LHCN-M2 (cell line): ENCODE data around the gene SDHAF3. TPM values are rescaled to one million over a fixed set of nuclear protein-coding genes. Genes with fewer than 3 reads are reported as not detected.

Source experiments
- DNase-seq: peaks from one replicate; pipeline ENCODE4 v3.0.0-alpha.2; 2012; ENCODE audit warnings: low read depth
- total RNA-seq: library from RNA; depleted of rRNA; stranded (reverse); fragments of >200 nt; gene quantifications from 2 replicates; pipeline ENCODE4 v1.2.3, GENCODE V29; 2014; rRNA removed

Gene SDHAF3
- total RNA-seq, 1 experiment from 2014 or later: 23.0 TPM

GRCh38 chr7:97218767-97219166, 101.3 kb downstream of the SDHAF3 start:
- no peak for DNase-seq

- DNase-seq: no peak
Measured at GRCh38 chr7:97219237-97219636, 101.7 kb downstream of the SDHAF3 start.

GRCh38 chr7:97224316-97224715, 106.8 kb downstream of the SDHAF3 start:
- peak; percentile 41 for DNase-seq

GRCh38 chr7:97226541-97226940, 109.0 kb downstream of the SDHAF3 start:
- DNase-seq: no peak

Other genes starting within 250 kb of the SDHAF3 start
- gene DLX6, start 112.1 kb upstream of the SDHAF3 start, total RNA-seq: 0.06 TPM in 1 of 2 replicates, not detected in the other
- gene DLX5, start 92.9 kb upstream of the SDHAF3 start, total RNA-seq: 0.13 TPM in 1 of 2 replicates, not detected in the other